Measurements from ENCODE around the gene DDX59.
"Not testable (repeated sequence)": the region's sequence is repeated elsewhere in the genome, so short reads cannot be mapped to it uniquely, and the experiment has no call there.

Gene DDX59

DNA sequence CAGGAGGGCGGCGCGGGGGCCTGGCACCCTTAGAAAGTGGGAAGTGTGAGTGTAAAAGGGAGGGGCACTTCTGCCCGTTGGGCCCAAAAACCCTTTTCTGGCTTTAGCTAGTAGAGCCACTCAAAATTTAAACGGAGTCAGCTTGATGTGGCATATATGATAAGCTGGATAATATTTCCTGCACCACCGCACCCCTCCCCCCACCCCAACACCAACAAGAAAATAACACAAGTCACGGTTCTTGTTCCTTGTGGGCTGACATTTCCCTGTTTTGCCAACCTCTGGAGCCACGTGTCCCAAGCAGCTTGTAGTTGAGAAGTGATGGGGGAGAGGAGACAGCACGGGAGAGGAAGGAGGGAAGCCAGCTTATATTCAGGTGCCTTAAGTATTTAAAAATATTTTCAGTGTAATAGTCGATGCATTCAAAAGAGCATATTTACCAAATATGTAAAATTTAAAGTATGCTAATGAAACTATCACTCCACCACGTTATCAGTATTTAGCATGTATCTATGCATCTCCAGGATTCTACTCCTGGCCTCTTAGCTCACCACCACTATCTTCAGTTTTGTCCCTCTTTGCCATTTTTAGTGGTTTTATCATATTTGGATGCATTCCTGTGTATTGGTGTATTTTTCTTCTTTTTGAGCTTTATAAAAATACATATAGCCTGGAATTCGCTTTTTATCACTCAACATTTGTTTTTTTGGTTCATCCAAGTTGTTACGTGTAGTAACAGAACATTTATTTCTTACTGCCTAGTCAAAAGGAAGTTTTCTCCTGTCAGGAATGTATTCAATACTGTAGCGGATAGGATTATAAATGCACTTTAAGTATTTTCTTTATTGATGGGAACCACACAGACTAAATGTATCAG lies 773 bp upstream of the DDX59 start:
- DNase-seq: no peak

DNA sequence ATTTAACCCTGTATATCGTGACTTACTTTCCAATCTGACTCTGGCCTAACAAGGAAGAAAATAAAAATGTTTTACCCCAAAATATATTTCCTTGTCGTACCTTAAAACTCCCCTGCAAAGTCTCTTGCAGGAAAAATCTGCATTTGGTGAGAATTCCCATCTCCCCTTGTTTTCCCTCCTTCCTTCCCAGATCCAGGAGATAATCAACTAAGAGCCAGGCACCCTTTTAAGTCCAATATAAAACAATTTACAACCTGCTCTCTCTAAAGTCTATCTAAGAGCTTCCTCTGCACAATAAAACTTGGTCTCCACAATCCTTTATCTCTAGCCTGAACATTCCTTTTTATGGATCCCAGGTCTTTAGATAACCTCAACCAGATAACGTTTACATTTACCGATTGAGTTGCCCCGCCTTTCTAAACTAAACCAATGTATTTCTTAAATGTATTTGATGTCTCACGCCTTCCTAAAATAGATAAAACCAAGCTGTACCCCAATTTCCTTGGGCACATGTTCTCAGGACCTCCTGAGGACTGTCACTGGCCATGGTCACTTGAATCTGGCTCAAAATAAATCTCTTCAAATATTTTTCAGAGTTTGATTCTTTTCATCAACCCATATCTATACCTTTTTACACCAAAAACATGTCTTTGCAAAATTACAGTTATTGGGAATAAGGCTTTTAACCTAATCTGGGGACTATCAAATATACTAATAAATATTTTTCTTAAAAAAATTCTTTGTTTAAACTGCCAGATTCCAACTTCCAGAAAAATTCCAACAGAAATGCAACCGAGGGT lies 993 bp downstream of the DDX59 start:
- DNase-seq: no peak

DNA sequence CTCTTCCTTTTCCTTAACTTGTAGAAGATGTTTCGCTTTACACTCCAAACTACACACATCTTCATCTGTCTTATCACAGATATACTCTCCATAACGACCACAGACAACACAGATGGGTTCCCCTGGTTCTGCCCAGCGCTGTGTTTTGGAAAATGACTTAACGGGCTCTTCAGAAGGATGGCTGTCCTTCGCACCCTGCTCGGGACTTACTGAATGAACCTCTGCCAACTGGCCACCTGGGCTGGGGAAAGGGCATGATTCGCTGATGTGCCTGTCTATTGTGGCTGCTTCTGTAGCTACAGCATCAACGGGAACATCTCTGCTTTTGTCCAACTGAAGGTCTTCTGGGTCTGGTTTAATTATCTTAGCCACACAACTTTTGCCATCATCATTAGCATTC lies 3.4 kb downstream of the DDX59 start:
- DNase-seq: no peak

DNA sequence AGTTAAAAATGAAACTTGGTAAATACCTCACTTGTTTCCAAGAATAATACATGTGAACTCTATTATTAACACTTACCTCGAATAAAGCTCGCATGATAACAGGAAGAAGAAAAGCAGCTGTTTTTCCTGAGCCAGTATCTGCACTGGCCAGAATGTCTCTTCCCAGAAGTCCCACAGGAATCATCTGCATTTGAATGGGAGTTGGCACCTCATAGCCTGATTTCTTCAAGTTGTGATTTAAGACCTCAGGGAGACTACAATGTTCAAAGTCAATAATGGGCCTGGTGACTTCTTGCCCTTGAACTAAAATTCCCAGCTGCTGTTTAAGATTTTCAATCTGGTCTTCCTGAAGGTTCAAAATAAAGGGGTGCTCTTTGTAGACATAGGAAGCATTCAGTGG lies 3.8 kb downstream of the DDX59 start:
- no peak for DNase-seq

- no peak for DNase-seq
These were observed 9.0 kb downstream of the DDX59 start for GRCh38 chr1:200660719-200661118.

DNA sequence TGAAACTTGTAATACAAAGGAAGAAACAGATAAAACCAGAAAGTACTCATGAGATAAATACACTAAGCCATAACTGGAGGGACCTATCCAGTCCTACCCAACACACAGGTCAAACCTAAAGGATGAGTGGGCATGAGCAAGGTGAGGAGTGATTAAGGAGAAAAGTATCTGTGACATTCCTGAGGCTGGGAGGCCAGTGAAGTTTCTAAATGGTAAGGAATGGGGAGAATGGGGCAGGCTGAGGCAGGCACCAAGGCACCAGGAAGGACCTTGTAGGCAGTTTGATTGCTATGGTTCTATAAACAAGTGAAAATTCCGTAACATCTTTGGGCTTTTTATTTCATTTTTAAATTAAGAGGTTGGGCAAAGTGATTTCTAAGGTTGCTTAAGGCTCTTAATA lies 10.4 kb downstream of the DDX59 start:
- no peak for DNase-seq

- no peak for DNase-seq
These were observed 11.5 kb downstream of the DDX59 start for GRCh38 chr1:200658037-200658818.

DNA sequence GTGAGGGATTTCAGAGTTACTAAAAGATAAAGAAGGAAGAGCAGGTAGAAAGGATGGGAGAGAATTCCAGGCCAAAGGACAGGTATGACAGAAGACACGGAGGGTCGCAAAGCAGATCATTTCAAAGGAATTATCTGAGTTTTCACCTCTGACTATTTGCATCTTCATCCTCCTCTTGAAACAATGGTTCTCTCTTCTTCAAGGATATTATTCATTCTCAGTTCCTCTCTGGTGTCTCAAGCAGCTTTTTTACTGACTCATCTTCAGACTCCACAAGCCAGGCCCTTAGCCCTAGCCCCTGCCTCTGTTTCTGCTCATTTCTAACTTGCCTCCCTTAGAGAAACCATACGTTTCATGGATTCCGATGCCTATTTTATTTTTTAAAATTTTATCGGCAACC lies 15.0 kb downstream of the DDX59 start:
- no peak for DNase-seq

DNA sequence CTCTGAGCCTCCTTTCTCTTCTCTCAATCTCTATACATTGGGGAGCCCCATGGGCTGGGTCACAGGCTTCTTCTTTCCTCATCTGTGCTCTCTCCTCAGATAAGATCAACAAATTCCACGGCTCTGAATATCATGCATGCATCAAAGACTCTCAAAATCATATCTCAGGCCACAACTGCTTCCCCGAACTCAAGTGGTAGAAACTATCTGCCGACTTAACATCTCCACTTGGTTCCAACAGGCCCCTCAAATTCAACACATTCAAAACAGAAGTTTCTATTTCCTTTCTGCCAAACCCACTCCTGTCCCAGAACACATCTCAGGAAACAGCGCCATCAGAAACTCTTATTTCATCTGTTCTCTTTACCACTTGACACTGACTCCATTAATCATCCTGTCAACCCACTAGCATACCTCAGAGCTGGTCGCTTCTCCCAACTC lies 16.7 kb downstream of the DDX59 start:
- DNase-seq: no peak

DNA sequence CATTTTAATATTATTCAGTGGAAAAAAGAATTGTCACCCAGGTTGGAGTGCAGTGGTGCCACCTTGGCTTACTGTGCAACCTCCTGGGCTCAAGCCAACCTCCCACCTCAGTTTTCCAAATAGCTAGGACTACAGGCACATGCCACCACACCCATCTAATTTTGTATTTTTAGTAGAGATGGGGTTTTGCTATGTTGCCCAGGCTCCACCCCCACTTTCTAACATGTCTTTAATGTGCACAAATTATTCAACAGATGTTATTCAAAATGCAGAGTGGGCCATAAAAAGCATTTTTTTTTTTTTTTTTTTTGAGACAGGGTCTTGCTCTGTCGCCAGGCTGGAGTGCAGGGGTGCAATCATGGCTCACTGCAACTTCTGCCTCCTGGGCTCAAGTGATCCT lies 17.3 kb downstream of the DDX59 start:
- DNase-seq: no peak

GRCh38 chr1:200646515-200646914 lies 23.2 kb downstream of the DDX59 start:
- no peak for DNase-seq

DNA sequence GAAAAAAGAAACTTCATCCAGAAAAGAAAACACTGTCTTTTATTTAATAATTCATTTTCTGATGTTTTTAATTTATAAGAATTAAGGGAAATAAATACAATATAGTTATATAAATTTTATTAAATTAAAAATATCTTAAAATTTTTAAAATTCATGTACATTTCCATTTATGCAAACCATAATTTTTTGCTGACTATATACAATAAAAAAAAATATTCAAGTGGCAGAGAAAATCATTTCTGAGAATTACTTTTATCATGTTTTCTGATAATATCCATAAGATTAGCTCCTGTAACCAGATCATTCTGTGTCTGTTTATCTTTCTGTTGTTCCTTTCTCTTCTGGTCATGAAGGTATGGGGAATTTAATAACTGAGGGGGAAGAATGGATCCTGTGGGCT lies 25.7 kb downstream of the DDX59 start:
- DNase-seq: no peak

DNA sequence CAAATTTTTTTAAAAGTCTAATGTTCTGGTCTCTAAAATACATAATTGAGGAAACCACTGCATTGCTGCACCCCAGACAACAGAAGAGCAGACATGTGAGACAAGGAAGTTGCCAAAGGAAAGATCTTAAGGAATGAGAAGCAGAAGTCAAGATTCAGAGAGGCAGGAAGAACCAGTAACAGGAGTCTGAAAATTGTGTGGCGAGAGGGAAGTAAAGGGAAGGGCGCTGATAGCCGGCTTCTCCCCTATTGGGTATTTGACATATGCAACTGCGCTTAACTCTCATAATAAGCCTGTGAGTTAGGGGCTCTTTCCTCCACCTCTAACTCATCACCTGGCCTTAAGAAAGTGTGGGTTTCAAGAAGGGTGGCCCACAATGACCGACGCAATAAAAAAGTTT lies 27.2 kb downstream of the DDX59 start:
- no peak for DNase-seq

DNA sequence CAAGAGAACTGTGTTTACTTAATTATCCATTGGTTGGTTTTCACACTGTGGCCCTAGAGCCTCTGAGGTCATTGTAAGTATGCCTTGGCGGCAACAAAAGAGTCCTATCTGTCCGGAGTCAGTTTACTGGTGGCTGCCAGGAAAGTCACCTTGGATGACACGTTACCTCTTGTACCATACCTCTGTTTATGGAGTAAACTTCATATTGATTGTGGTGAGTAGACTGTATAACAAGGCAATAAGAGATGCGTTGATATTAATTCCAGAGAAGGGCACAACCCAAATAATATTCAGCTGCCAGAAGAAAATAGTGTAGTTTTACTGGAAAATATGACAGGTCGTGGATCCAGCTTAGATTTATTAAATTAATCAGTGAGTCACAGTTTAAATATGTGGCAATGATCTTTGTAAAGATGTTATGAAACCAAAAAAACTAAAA lies 28.7 kb downstream of the DDX59 start:
- DNase-seq: no peak

DNA sequence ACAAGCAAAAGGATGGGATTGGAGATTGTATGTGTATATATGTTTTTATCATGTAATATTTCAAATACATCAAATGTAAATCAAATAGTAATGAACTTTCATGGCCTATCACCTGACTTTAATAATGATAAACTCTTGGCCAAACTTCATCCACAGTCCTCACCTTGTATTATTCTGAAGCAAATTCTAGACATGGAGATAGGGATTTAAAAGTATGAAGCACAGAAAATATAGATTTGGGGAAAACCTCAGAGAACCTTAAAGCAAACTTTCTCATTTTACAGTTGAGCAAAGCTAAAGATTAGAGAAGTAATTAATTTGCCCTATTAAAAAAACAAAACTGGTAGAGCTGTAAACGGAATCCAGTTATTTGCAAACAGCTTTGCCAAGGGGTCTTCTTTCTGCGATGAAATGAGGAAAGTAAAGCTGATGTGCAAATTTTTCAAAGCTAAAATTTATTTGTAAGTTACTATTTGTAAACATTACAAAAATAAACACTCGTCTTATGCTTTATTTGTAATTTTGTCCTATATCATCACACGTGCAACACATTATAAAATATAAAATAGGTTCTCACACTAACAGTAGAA lies 29.2 kb downstream of the DDX59 start:
- DNase-seq: no peak

DNA sequence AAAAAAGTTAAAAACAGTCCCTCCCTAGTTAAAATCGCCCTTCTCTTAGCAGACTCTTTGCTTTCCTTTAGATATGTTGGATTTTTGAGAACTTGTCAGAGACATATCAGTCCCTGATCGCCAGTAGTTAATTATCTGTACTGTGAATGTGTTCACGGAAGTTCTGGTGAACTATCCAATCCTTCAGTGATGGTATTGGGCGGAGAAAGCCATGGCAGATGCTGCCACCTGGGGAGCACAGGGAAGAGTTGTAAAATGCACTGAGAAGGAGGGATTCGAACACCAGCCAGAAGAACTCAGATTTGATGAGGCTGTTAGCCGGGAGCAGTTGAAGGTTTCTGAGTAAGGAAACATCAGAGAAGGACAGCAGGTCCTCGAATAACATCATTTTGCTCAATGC lies 31.6 kb downstream of the DDX59 start:
- DNase-seq: no peak

GRCh38 chr1:200636681-200637080 lies 33.0 kb downstream of the DDX59 start:
- DNase-seq: no peak

DNA sequence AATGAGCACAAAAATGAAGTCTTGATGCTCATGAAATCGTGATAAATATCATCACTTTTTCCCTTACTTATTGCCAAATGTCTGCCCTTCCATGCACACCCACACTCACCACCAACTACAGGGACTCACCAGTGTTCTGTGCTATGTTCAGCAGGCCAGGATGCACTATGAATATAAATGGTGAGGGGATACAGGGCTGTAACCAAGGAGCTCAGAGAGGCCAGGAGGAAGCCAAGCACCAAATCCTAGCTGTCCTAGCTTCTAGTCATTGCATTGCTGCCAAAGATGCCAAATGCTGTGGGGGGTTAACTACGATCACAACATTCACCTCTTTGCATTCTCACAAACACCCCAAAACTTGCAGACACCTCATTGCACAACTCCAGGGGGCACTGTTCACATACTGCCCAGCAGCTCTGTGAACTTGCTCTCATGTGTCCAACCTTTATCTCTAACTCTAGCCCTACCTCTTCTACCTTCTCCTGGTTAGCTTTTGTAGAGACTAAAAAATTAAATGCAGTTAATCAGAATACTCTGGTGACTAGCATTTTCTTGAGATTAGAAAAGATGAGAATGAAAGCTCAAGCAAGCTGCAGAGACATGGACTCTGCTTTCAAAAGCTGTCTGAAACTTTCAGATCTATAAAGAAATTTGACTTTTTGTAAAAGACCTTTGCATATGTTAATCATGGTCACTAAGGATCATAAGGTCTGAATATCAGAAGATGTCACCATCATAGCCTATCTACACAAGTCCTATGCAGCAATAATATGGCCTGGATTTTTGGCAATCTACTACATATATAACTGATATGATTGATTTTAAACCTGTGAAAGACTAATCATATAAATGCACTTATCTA lies 35.2 kb downstream of the DDX59 start:
- DNase-seq: no peak

- DNase-seq: no peak
These were observed 38.3 kb downstream of the DDX59 start for GRCh38 chr1:200631375-200631774.

GRCh38 chr1:200630515-200630899 lies 39.2 kb downstream of the DDX59 start:
- DNase-seq: not testable (repeated sequence)

- DNase-seq: no peak
These were observed 39.7 kb downstream of the DDX59 start for GRCh38 chr1:200629876-200630514.
